GM10248 (cell line): Measurements from ENCODE around the gene GLTP.

ENCODE experiments used
- CTCF ChIA-PET: fragments of 300-600 bp; sonication (Branson Sonifier 250); formaldehyde crosslinking; extraction: SDS; loops from one replicate; lab custom pipeline; 2021; ENCODE audit warnings: antibody characterized with exemption; lab: Yijun Ruan, JAX
- POLR2A ChIA-PET: fragments of 350-650 bp; sonication (Branson Sonifier 250); formaldehyde crosslinking; extraction: SDS; loops from one replicate; lab custom pipeline; 2020; ENCODE audit warnings: antibody characterized with exemption; lab: Yijun Ruan, JAX
- DNase-seq: peaks from one replicate; pipeline ENCODE4 v3.0.0; 2012; ENCODE audit errors: extremely low spot score
- CTCF ChIP-seq: IDR thresholded peaks from 2 replicates; pipeline ENCODE4 v1.5.1; 2012; ENCODE audit warnings: mild to moderate bottlenecking, low read depth; ENCODE audit errors: extremely low read depth, missing control alignments, control extremely low read depth

The GLTP gene

GRCh38 chr12:109925185-109925840, 45.0 kb upstream of the GLTP start:
- no peak for DNase-seq
- TF ChIP-seq CTCF: no peak
- ChIA-PET CTCF (interaction anchor here (0.9 to 3.7 kb wide), 3 partner anchors 20 to 80 kb away, joined by 3 to 22 read pairs (median 4); no protein-coding TSS in a partner anchor), POLR2A (no interaction called here)

- POLR2A ChIA-PET: no interaction called here
- no peak for TF ChIP-seq CTCF
- no peak for DNase-seq
- CTCF ChIA-PET: no interaction called here
Observed at GRCh38 chr12:109923481-109924245, 43.3 kb upstream of the GLTP start.

GRCh38 chr12:109923038-109923437, 42.7 kb upstream of the GLTP start:
- POLR2A ChIA-PET: no interaction called here
- CTCF ChIA-PET: no interaction called here
- no peak for DNase-seq
- TF ChIP-seq CTCF: no peak

GRCh38 chr12:109921982-109922381, 41.6 kb upstream of the GLTP start:
- no peak for DNase-seq
- no peak for TF ChIP-seq CTCF
- POLR2A ChIA-PET: no interaction called here
- CTCF ChIA-PET: no interaction called here

- ChIA-PET CTCF (no interaction called here), POLR2A (no interaction called here)
- no peak for DNase-seq
- TF ChIP-seq CTCF: no peak
Observed at GRCh38 chr12:109920261-109920780, 40.0 kb upstream of the GLTP start.

- no peak for DNase-seq
- ChIA-PET CTCF (no interaction called here), POLR2A (no interaction called here)
- no peak for TF ChIP-seq CTCF
Observed at GRCh38 chr12:109919456-109919855, 39.1 kb upstream of the GLTP start.
